Neural cell (in vitro differentiated cells): ENCODE data around the gene ZNF23. TPM values are rescaled to one million over a fixed set of nuclear protein-coding genes. Genes with fewer than 3 reads are reported as not detected.

ENCODE experiments used
- H2AFZ ChIP-seq: fragments of 200-600, 300-800 bp; sonication (generic), shearing (Covaris generic); 2 replicates; pipeline ENCODE4 v1.6.0; 2014; ENCODE audit warnings: low read depth, mild to moderate bottlenecking, antibody characterized with exemption, low read length, moderate library complexity
- H3F3A ChIP-seq: fragments of 200-600 bp; shearing (Covaris generic); 2 replicates; pipeline ENCODE4 v1.6.1; 2016; ENCODE audit warnings: mild to moderate bottlenecking, moderate library complexity, mixed read lengths, antibody characterized with exemption, low read length; ENCODE audit not compliant: insufficient read depth, poor library complexity, severe bottlenecking
- H3K27ac ChIP-seq: fragments of 200-600, 300-800 bp; sonication (generic), shearing (Covaris generic); 2 replicates; pipeline ENCODE4 v1.5.1; 2014; ENCODE audit warnings: mild to moderate bottlenecking, low read length, moderate library complexity
- H3K27me3 ChIP-seq: fragments of 300-800, 200-600 bp; sonication (generic), shearing (Covaris generic); 2 replicates; pipeline ENCODE4 v1.6.0; 2014; ENCODE audit warnings: mild to moderate bottlenecking, low read depth, low read length, moderate library complexity; ENCODE audit not compliant: insufficient read depth
- H3K36me3 ChIP-seq: fragments of 300-800, 200-600 bp; sonication (generic), shearing (Covaris generic); 2 replicates; pipeline ENCODE4 v1.5.1; 2014; ENCODE audit warnings: mild to moderate bottlenecking, antibody characterized with exemption, low read length, moderate library complexity; ENCODE audit not compliant: insufficient read depth
- H3K4me2 ChIP-seq: fragments of 300-800, 200-600 bp; sonication (generic), shearing (Covaris generic); 2 replicates; pipeline ENCODE4 v1.6.0; 2014; ENCODE audit warnings: mild to moderate bottlenecking, low read length
- H3K4me3 ChIP-seq: fragments of 300-800, 200-600 bp; sonication (generic), shearing (Covaris generic); 2 replicates; pipeline ENCODE4 v1.5.1; 2014; ENCODE audit warnings: mild to moderate bottlenecking, low read length, moderate library complexity
- H3K79me2 ChIP-seq: fragments of 200-600 bp; shearing (Covaris generic); replicated peaks from 2 replicates; pipeline ENCODE4 v1.6.0; 2014; ENCODE audit warnings: mild to moderate bottlenecking, low read length, moderate library complexity; ENCODE audit not compliant: insufficient read depth
- H3K9ac ChIP-seq: fragments of 300-800, 200-600 bp; sonication (generic), shearing (Covaris generic); 2 replicates; pipeline ENCODE4 v1.6.1; 2016; ENCODE audit warnings: mild to moderate bottlenecking, low read length, mixed read lengths
- H3K9me2 ChIP-seq: fragments of 200-600 bp; shearing (Covaris generic); 2 replicates; pipeline ENCODE4 v1.6.1; 2016; ENCODE audit warnings: mild to moderate bottlenecking, low read length, mixed read lengths; ENCODE audit not compliant: insufficient read depth
- H3K9me3 ChIP-seq: fragments of 200-600, 300-800 bp; sonication (generic), shearing (Covaris generic); 2 replicates; pipeline ENCODE4 v1.6.1; 2016; ENCODE audit warnings: mild to moderate bottlenecking, mixed run types, low read length, moderate library complexity, mixed read lengths
- H4K20me1 ChIP-seq: fragments of 200-600 bp; shearing (Covaris generic); 2 replicates; pipeline ENCODE4 v1.6.1; 2016; ENCODE audit warnings: mild to moderate bottlenecking, mixed run types; ENCODE audit not compliant: insufficient read depth
- EP300 ChIP-seq: fragments of 450-650 bp; conservative IDR thresholded peaks from 2 replicates; pipeline ENCODE4 v1.6.1; 2014; ENCODE audit warnings: antibody characterized with exemption, mild to moderate bottlenecking, moderate library complexity; ENCODE audit not compliant: poor library complexity, severe bottlenecking
- EZH2 ChIP-seq: fragments of 200-600, 300-800 bp; shearing (Covaris generic), sonication (generic); IDR thresholded peaks from 2 replicates; pipeline ENCODE4 v1.6.1; 2014; ENCODE audit warnings: antibody characterized with exemption, low read length, borderline replicate concordance, mild to moderate bottlenecking; ENCODE audit not compliant: insufficient read depth, poor library complexity, severe bottlenecking
- MXI1 ChIP-seq: fragments of 450-650 bp; conservative IDR thresholded peaks from 2 replicates; pipeline ENCODE4 v1.6.1; 2014; ENCODE audit warnings: antibody characterized with exemption, mild to moderate bottlenecking; ENCODE audit not compliant: poor library complexity, severe bottlenecking
- POLR2AphosphoS5 ChIP-seq: IDR thresholded peaks from 2 replicates; pipeline ENCODE4 v1.6.1; 2012
- RAD21 ChIP-seq: fragments of 450-650 bp; conservative IDR thresholded peaks from 2 replicates; pipeline ENCODE4 v1.6.1; 2014; ENCODE audit warnings: antibody characterized with exemption, mild to moderate bottlenecking, moderate library complexity
- SMC3 ChIP-seq: fragments of 450-650 bp; conservative IDR thresholded peaks from 2 replicates; pipeline ENCODE4 v1.6.1; 2014; ENCODE audit warnings: antibody characterized with exemption, mild to moderate bottlenecking, moderate library complexity; ENCODE audit not compliant: poor library complexity
- TAF1 ChIP-seq: IDR thresholded peaks from 2 replicates; pipeline ENCODE4 v1.6.1; 2012; ENCODE audit warnings: low read depth
- polyA plus RNA-seq: library from polyadenylated mRNA; depleted of rRNA; stranded (reverse); fragments of >200 nt; gene quantifications from 2 replicates; pipeline ENCODE4 v1.2.3, GENCODE V29; 2014
- TF ChIP-seq, protein P1 (sequence below): IDR thresholded peaks from 2 replicates; pipeline ENCODE4 v1.6.1; 2012; ENCODE audit warnings: borderline replicate concordance
- TF ChIP-seq, protein P2 (sequence below): fragments of 450-650 bp; IDR thresholded peaks from 2 replicates; pipeline ENCODE4 v1.5.1; 2014; ENCODE audit warnings: antibody characterized with exemption, mild to moderate bottlenecking, moderate library complexity; ENCODE audit not compliant: poor library complexity, severe bottlenecking

Gene ZNF23
- polyA plus RNA-seq, 1 donor from 2014 or later: 40.4 TPM

DNA sequence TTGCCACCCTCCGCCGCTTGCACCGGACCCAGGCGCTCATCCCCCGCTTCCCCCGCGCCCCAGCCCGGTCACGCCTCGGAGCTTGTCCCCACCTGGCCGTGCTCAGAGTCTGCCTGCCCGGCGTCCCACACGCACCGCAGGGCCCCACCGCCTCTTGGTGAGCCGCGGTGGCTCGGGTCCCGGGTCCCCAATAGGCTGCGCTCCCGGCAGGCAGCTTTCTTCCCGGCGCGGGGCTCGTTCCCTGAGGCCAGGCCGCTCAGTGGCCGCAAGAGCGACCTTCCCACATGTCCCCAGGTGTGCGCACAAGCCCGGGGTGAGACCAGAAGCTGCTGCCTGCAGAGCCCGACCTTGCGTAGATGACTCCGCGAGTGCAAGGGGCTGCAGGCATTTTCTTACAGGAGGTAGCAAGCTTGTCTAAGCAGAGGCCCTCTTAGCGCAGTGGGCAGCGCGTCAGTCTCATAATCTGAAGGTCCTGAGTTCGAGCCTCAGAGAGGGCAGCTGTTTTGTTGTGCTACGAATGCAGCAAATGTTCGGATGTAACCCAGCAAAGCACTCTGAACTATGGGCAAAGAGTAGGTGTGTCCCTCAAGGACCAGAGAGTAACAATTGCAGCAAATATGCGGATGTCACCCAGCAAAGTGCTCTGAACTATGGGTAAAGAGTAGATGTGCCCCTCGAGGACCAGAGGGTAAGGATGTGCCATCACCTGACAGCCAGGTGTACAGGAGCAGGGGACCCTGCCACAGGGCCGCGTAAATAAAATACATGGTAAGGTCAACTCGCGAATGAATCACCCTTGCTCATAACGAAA lies 35.8 kb downstream of the ZNF23 start:
- Histone ChIP-seq H4K20me1 (no peaks in the 10 kb centered on the region), H3F3A (no peaks in the 10 kb centered on the region), H3K9ac (peak overlapping the region; percentile 61), H2AFZ (peak overlapping the region; percentile 25), H3K27ac (peak overlapping the region; percentile 30), H3K4me2 (no peak overlapping the region), H3K9me3 (no peaks in the 10 kb centered on the region), H3K4me3 (peak overlapping the region; percentile 69), H3K36me3 (no peaks in the 10 kb centered on the region), H3K79me2 (no peaks in the 10 kb centered on the region), H3K9me2 (no peaks in the 10 kb centered on the region), H3K27me3 (peaks cover 25% of the 10 kb centered on the region)
- TF ChIP-seq, protein P1, sequence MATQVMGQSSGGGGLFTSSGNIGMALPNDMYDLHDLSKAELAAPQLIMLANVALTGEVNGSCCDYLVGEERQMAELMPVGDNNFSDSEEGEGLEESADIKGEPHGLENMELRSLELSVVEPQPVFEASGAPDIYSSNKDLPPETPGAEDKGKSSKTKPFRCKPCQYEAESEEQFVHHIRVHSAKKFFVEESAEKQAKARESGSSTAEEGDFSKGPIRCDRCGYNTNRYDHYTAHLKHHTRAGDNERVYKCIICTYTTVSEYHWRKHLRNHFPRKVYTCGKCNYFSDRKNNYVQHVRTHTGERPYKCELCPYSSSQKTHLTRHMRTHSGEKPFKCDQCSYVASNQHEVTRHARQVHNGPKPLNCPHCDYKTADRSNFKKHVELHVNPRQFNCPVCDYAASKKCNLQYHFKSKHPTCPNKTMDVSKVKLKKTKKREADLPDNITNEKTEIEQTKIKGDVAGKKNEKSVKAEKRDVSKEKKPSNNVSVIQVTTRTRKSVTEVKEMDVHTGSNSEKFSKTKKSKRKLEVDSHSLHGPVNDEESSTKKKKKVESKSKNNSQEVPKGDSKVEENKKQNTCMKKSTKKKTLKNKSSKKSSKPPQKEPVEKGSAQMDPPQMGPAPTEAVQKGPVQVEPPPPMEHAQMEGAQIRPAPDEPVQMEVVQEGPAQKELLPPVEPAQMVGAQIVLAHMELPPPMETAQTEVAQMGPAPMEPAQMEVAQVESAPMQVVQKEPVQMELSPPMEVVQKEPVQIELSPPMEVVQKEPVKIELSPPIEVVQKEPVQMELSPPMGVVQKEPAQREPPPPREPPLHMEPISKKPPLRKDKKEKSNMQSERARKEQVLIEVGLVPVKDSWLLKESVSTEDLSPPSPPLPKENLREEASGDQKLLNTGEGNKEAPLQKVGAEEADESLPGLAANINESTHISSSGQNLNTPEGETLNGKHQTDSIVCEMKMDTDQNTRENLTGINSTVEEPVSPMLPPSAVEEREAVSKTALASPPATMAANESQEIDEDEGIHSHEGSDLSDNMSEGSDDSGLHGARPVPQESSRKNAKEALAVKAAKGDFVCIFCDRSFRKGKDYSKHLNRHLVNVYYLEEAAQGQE: peak; percentile 13
- TF ChIP-seq EP300 (no peak), POLR2AphosphoS5 (no peak), MXI1 (peak; percentile 59), SMC3 (no peak)
- TF ChIP-seq, protein P2, sequence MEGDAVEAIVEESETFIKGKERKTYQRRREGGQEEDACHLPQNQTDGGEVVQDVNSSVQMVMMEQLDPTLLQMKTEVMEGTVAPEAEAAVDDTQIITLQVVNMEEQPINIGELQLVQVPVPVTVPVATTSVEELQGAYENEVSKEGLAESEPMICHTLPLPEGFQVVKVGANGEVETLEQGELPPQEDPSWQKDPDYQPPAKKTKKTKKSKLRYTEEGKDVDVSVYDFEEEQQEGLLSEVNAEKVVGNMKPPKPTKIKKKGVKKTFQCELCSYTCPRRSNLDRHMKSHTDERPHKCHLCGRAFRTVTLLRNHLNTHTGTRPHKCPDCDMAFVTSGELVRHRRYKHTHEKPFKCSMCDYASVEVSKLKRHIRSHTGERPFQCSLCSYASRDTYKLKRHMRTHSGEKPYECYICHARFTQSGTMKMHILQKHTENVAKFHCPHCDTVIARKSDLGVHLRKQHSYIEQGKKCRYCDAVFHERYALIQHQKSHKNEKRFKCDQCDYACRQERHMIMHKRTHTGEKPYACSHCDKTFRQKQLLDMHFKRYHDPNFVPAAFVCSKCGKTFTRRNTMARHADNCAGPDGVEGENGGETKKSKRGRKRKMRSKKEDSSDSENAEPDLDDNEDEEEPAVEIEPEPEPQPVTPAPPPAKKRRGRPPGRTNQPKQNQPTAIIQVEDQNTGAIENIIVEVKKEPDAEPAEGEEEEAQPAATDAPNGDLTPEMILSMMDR: peak; percentile 23

DNA sequence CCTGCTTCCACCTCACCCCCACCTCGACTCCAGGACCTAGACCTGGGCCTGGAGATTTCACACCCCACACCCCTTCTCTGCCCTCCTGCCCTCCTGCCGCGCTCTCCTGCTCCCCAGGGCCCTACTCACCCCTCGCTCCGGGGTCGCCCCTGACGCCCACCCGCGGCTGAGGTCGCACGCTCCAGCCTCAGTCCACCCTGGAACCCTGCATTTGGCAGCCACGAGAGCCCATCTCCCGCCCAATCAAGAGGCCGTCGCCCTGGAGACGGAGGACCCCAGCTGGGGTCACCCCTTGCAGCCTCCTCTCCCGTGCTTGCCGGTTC lies 36.3 kb downstream of the ZNF23 start:
- Histone ChIP-seq H3K9ac (peak overlapping the region; percentile 61), H3K79me2 (no peaks in the 10 kb centered on the region), H3K9me2 (no peaks in the 10 kb centered on the region), H2AFZ (peak overlapping the region; percentile 25), H3K4me2 (no peak overlapping the region), H3K36me3 (no peaks in the 10 kb centered on the region), H4K20me1 (no peaks in the 10 kb centered on the region), H3K4me3 (peak overlapping the region; percentile 69), H3K27me3 (peaks cover 25% of the 10 kb centered on the region), H3K27ac (peak overlapping the region; percentile 30), H3F3A (no peaks in the 10 kb centered on the region), H3K9me3 (no peaks in the 10 kb centered on the region)
- TF ChIP-seq SMC3: no peak
- no peak for TF ChIP-seq RAD21
- TF ChIP-seq MXI1: no peak
- TF ChIP-seq EP300: no peak
- no peak for TF ChIP-seq EZH2
- TF ChIP-seq, protein P1: no peak
- TF ChIP-seq, protein P2: no peak
- TF ChIP-seq POLR2AphosphoS5: no peak
- no peak for TF ChIP-seq TAF1
